GM18870 (cell line): Measurements from ENCODE around the gene CENPL.

Experiments
- ATAC-seq: cut with Tn5 transposase; IDR thresholded peaks from one replicate; pipeline ENCODE4 v1.9.1; 2021; ENCODE audit warnings: moderate library complexity; ENCODE audit not compliant: unreplicated experiment

The CENPL gene

GRCh38 chr1:173758980-173759379 lies 65.7 kb downstream of the CENPL start:
- no peak for ATAC-seq

DNA sequence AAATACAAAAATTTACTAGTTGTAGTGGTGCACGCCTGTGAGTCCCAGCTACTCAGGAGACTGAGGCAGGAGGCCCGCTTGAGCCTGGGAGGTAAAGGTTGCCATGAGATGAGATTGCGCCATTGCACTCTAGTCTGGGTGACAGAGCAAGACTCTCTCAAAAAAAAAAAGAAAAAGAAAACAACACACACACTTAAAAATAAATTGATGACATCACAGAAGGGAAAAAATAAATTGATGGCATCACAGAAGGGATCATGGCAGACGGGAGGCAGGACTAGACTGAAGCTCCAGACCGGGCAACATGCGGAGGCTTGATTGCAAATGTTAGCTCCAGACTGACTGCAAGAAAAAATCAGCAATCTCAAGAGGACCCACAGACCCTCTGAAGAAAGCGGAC lies 66.6 kb downstream of the CENPL start:
- no peak for ATAC-seq

DNA sequence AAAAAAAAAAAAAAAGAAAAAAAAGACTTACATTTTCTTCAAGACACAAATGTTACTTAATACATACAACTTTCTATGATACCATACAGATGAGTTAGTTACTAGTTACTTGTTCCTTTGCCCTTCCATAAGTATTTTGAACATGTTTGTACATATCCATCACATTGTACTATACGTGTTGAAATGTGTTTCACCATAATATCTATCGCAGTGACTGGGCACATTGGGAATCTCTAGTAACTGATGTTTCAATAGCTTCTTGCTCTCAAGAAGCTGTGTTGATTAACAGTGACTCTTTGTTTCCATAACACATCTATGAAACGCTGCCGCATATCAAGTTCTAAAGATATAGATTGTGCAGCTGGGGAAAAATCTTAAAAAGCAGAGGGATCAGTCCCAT lies 67.0 kb downstream of the CENPL start:
- no peak for ATAC-seq

GRCh38 chr1:173753830-173754229 lies 70.9 kb downstream of the CENPL start:
- ATAC-seq: no peak
